GM12878 (cell line): ENCODE data around the gene EML1. TPM values are rescaled to one million over a fixed set of nuclear protein-coding genes. Genes with fewer than 3 reads are reported as not detected.

Experiments
- ATAC-seq: fragments of 200-7000 bp; cut with Tn5 transposase; 3 replicates; pipeline ENCODE4 v1.9.1; 2020; ENCODE audit warnings: mild to moderate bottlenecking, moderate library complexity
- BruUV-seq: library from RNA; stranded (reverse); fragments of 400-500 nt; replicated peaks from 2 replicates; lab custom pipeline; 2021; lab: Mats Ljungman, UMichigan
- CTCF ChIA-PET: fragments of 300-600 bp; sonication (Branson Sonifier 250); formaldehyde crosslinking; extraction: SDS; loops from one replicate; lab custom pipeline; 2021; ENCODE audit warnings: inconsistent platforms; lab: Yijun Ruan, JAX
- POLR2A ChIA-PET: fragments of 350-600 bp; formaldehyde crosslinking; extraction: SDS; loops from one replicate; lab custom pipeline; 2021; ENCODE audit warnings: inconsistent platforms; lab: Charles Lee
- RAD21 ChIA-PET: fragments of 300-600 bp; sonication (Branson Sonifier 250); formaldehyde crosslinking; loops from one replicate; lab custom pipeline; 2023; ENCODE audit warnings: antibody characterized with exemption; ENCODE audit not compliant: unreplicated experiment; lab: Charles Lee
- SMC1A ChIA-PET: fragments of 300-600 bp; sonication (Branson Sonifier 250); formaldehyde crosslinking; loops from one replicate; lab custom pipeline; 2023; ENCODE audit not compliant: unreplicated experiment, uncharacterized antibody; lab: Charles Lee
- DNase-seq: peaks from one replicate; pipeline ENCODE4 v3.0.0-alpha.2; 2011; ENCODE audit warnings: low read depth, low spot score
- FAIRE-seq: peaks from 3 replicates; lab custom pipeline; 2011; peaks lifted over from hg19 to GRCh38; lab: Jason Lieb, UNC
- H2AFZ ChIP-seq: 2 replicates; pipeline ENCODE4 v1.6.0; 2011; ENCODE audit warnings: low read depth, low read length, control low read depth; ENCODE audit not compliant: control insufficient read depth
- H3K27ac ChIP-seq: 2 replicates; pipeline ENCODE4 v1.5.1; 2011; ENCODE audit warnings: control low read depth; ENCODE audit not compliant: control insufficient read depth, insufficient read depth
- H3K27me3 ChIP-seq, 2 experiments: replicated peaks in 1 of 2; 2 replicates each; pipeline versions ENCODE4 v1.6.0 to v1.6.1; 2011; ENCODE audit warnings: low read length in 1 of 2; ENCODE audit not compliant: control insufficient read depth in 2 of 2, insufficient read depth in 2 of 2
- H3K36me3 ChIP-seq, 2 experiments: 2 replicates each; pipeline ENCODE4 v1.5.1; 2011; ENCODE audit warnings: low read length in 1 of 2; ENCODE audit not compliant: control insufficient read depth in 2 of 2, insufficient read depth in 2 of 2
- H3K4me1 ChIP-seq: 2 replicates; pipeline ENCODE4 v1.6.1; 2011; ENCODE audit warnings: mild to moderate bottlenecking, low read length, moderate library complexity, mixed read lengths; ENCODE audit not compliant: control insufficient read depth, insufficient read depth
- H3K4me2 ChIP-seq: 2 replicates; pipeline ENCODE4 v1.6.0; 2011; ENCODE audit warnings: control low read depth; ENCODE audit not compliant: control insufficient read depth, insufficient read depth
- H3K4me3 ChIP-seq: fragments of 200-600 bp; sonication (generic); 2 replicates; pipeline ENCODE4 v1.5.1; 2016
- H3K79me2 ChIP-seq: 2 replicates; pipeline ENCODE4 v1.6.0; 2011; ENCODE audit warnings: low read length; ENCODE audit not compliant: control insufficient read depth, insufficient read depth
- H3K9ac ChIP-seq: 2 replicates; pipeline ENCODE4 v1.8.0; 2011; ENCODE audit warnings: low read length, control low read depth, mixed read lengths; ENCODE audit not compliant: control insufficient read depth, insufficient read depth
- H3K9me3 ChIP-seq: replicated peaks from 3 replicates; pipeline ENCODE4 v1.5.1; 2011; ENCODE audit warnings: mild to moderate bottlenecking, low read length; ENCODE audit not compliant: control insufficient read depth, insufficient read depth
- H4K20me1 ChIP-seq: 2 replicates; pipeline ENCODE4 v1.6.0; 2011; ENCODE audit not compliant: control insufficient read depth, insufficient read depth
- ATF2 ChIP-seq: IDR thresholded peaks from 2 replicates; pipeline ENCODE4 v1.6.1; 2012; ENCODE audit warnings: low read length, inconsistent platforms
- ATF7 ChIP-seq: fragments of 450-650 bp; IDR thresholded peaks from 2 replicates; pipeline ENCODE4 v1.6.1; 2016; ENCODE audit warnings: low read depth, mild to moderate bottlenecking
- BACH1 ChIP-seq: fragments of 450-650 bp; IDR thresholded peaks from 2 replicates; pipeline ENCODE4 v1.6.1; 2017; ENCODE audit warnings: mild to moderate bottlenecking, borderline replicate concordance
- BMI1 ChIP-seq: fragments of 450-650 bp; IDR thresholded peaks from 2 replicates; pipeline ENCODE4 v1.6.1; 2016; ENCODE audit warnings: mild to moderate bottlenecking, moderate library complexity, borderline replicate concordance
- CHD2 ChIP-seq: IDR thresholded peaks from 2 replicates; pipeline ENCODE4 v1.6.1; 2011; ENCODE audit warnings: low read depth, low read length, improper control_type of control experiment, borderline replicate concordance
- CREB1 ChIP-seq: IDR thresholded peaks from 2 replicates; pipeline ENCODE4 v1.6.1; 2012; ENCODE audit warnings: low read depth, mild to moderate bottlenecking, inconsistent platforms
- EP300 ChIP-seq, 2 experiments: fragments of 150-350 bp in 1 of 2; IDR thresholded peaks; 2 replicates each; pipeline ENCODE4 v1.6.1; 2011 to 2012; ENCODE audit warnings: low read depth in 2 of 2, low read length in 2 of 2, borderline replicate concordance in 1 of 2, improper control_type of control experiment in 1 of 2, inconsistent platforms in 1 of 2; ENCODE audit not compliant: control insufficient read depth in 1 of 2
- JUNB ChIP-seq: IDR thresholded peaks from 2 replicates; pipeline ENCODE4 v1.6.1; 2016; ENCODE audit warnings: antibody characterized with exemption, mild to moderate bottlenecking
- MTA2 ChIP-seq: fragments of 450-650 bp; IDR thresholded peaks from 2 replicates; pipeline ENCODE4 v1.6.1; 2016; ENCODE audit warnings: low read depth, mild to moderate bottlenecking, moderate library complexity
- MTA3 ChIP-seq: IDR thresholded peaks from 2 replicates; pipeline ENCODE4 v1.6.1; 2012; ENCODE audit warnings: low read length, inconsistent platforms, borderline replicate concordance
- MXI1 ChIP-seq: fragments of 150-350 bp; IDR thresholded peaks from 2 replicates; pipeline ENCODE4 v1.6.1; 2011; ENCODE audit warnings: low read depth, mild to moderate bottlenecking, inconsistent platforms, low read length, improper control_type of control experiment
- NBN ChIP-seq: fragments of 450-650 bp; IDR thresholded peaks from 2 replicates; pipeline ENCODE4 v1.6.1; 2016
- PAX8 ChIP-seq: fragments of 450-650 bp; IDR thresholded peaks from 2 replicates; pipeline ENCODE4 v1.6.1; 2017; ENCODE audit warnings: mild to moderate bottlenecking, moderate library complexity
- PKNOX1 ChIP-seq: fragments of 450-650 bp; IDR thresholded peaks from 2 replicates; pipeline ENCODE4 v1.6.1; 2016; ENCODE audit warnings: mild to moderate bottlenecking
- RCOR1 ChIP-seq: conservative IDR thresholded peaks from 2 replicates; pipeline ENCODE4 v1.6.1; 2012; ENCODE audit warnings: low read depth, low read length, improper control_type of control experiment
- RUNX3 ChIP-seq: IDR thresholded peaks from 2 replicates; pipeline ENCODE4 v1.6.1; 2012; ENCODE audit warnings: low read length, inconsistent platforms
- SRF ChIP-seq, 2 experiments: IDR thresholded peaks; 2 replicates each; pipeline ENCODE4 v1.6.1; 2011; ENCODE audit warnings: low read depth in 2 of 2, low read length in 2 of 2, mild to moderate bottlenecking in 1 of 2, moderate library complexity in 1 of 2
- TAF1 ChIP-seq: IDR thresholded peaks from 2 replicates; pipeline ENCODE4 v1.6.1; 2011; ENCODE audit warnings: mild to moderate bottlenecking, low read depth, low read length, borderline replicate concordance
- WGBS: methylation state at CpG from one replicate; pipeline ENCODE4 v1.1.6; 2016; ENCODE audit warnings: low lambda C conversion rate; ENCODE audit not compliant: insufficient replicate concordance, insufficient coverage; ENCODE audit errors: missing lambda C conversion rate; 5-methylcytosine and 5-hydroxymethylcytosine counted together
- in situ Hi-C: fragments of 300-500 bp; cut with MboI; formaldehyde crosslinking; loops from 9 replicates; pipeline ENCODE4 v1.14.3; 2018; ENCODE audit warnings: mixed read lengths
- intact Hi-C: fragments of 100-400 bp; cut with micrococcal nuclease; formaldehyde crosslinking; loops from one replicate; pipeline ENCODE4 v1.14.2; 2022; ENCODE audit not compliant: unreplicated experiment
- polyA plus RNA-seq, 11 experiments: library from polyadenylated mRNA; depleted of rRNA in 4 of 11; unstranded in 6 of 11; stranded (reverse) in 5 of 11; fragments of >200 nt; fragmentation: Nextera tagmentation in 4 of 11; fragmentation: Illumina TruSeq in 1 of 11; extraction: Ambion mirVana in 4 of 11; extraction: Trizol in 1 of 11; gene quantifications; 1 replicate in 1 of 11; 2 replicates in 10 of 11; pipeline versions ENCODE4 v1.2.1 to v1.2.3, GENCODE V29; 2011 to 2016; ENCODE audit warnings: inconsistent platforms in 2 of 11, missing spikeins in 2 of 11, low read depth in 1 of 11
- total RNA-seq, 4 experiments: library from RNA; depleted of rRNA in 3 of 4; stranded (reverse); fragments of >200 nt in 3 of 4; fragmentation: Illumina TruSeq in 1 of 4; extraction: Trizol in 1 of 4; gene quantifications; 2 replicates each; pipeline versions ENCODE4 v1.2.1 to v1.2.3, GENCODE V29; 2013 to 2021

EML1 gene
- total and polyA plus RNA-seq, 10 of the 15 experiments (the other 5 are each of a cell fraction or from before 2014, with no cell fraction given), result 0.05 to 3.4 (median 0.11) TPM; not detected in 3

GRCh38 chr14:99944241-99944651 lies 151.0 kb downstream of the EML1 start (continued):
- TF ChIP-seq BACH1, result no peak
- no peak for TF ChIP-seq PAX8
- TF ChIP-seq RCOR1, result no peak
- no peak for TF ChIP-seq MXI1
- TF ChIP-seq ATF2, result no peak

- Histone ChIP-seq H3K27me3 (peaks cover 0 to 4% of the 10 kb centered on the region in 2 experiments; a peak in 3 of 4 replicates), H3K36me3 (no peaks in the 10 kb centered on the region), H3K27ac (no peak overlapping the region), H3K4me2 (peak overlapping the region; percentile 55; the same call in 1 of the 2 replicates), H3K9ac (no peak overlapping the region), H3K4me1 (peaks cover 8% of the 10 kb centered on the region), H2AFZ (no peak overlapping the region), H3K9me3 (no peaks in the 10 kb centered on the region), H4K20me1 (no peaks in the 10 kb centered on the region), H3K79me2 (no peaks in the 10 kb centered on the region), H3K4me3 (0 out of 2 replicates have a peak overlapping the region, but pooled peaks have one; percentile 22)
- no TSS peak for BruUV-seq
- DNase-seq (no peak), ATAC-seq (peak; percentile 86), FAIRE-seq (no peak)
- in situ Hi-C loops, result no loop called here
- WGBS, result 26% methylated on average over 17 of the region's 17 CpGs
- RAD21 ChIA-PET, result interaction anchor here (0.6 to 2.0 kb wide), 4 partner anchors 9 to 125 kb away, joined by 3 to 5 read pairs (median 4); no protein-coding TSS in a partner anchor
- POLR2A ChIA-PET, result no interaction called here
- intact Hi-C loops, result loop anchor here (5.0 kb wide), 1 partner anchor 44 kb away; no protein-coding TSS in a partner anchor
- SMC1A ChIA-PET, result interaction anchor here (0.6 to 2.7 kb wide), 4 partner anchors 15 to 343 kb away, joined by 3 to 11 read pairs (median 4); no protein-coding TSS in a partner anchor
- CTCF ChIA-PET, result interaction anchor here (0.6 to 3.3 kb wide), 11 partner anchors 9 to 47 kb away, joined by 3 to 15 read pairs (median 3); no protein-coding TSS in a partner anchor
- TF ChIP-seq MTA2 (peak; percentile 33; the same call in 1 of the 2 replicates), MTA3 (no peak), CREB1 (peak; percentile 73), JUNB (0 out of 2 replicates have a peak, but pooled peaks have one; percentile 31), SRF (IDR thresholded peaks at IDR 0.05; ENCODE audit: low read depth in 2 of 2, low read length in 2 of 2) (no peak), PKNOX1 (peak; percentile 30; the same call in 1 of the 2 replicates), NBN (0 out of 2 replicates have a peak, but pooled peaks have one; percentile 21), BMI1 (no peak), CHD2 (no peak), TAF1 (no peak), ATF7 (peak; percentile 96), EP300 (IDR thresholded peaks at IDR 0.05; ENCODE audit: borderline replicate concordance in 1 of 2, control insufficient read depth in 1 of 2, low read depth in 2 of 2, low read length in 2 of 2) (0 out of 4 replicates have a peak, but pooled peaks of 1 of the 2 experiments have one; percentile 14), ATF2 (0 out of 2 replicates have a peak, but pooled peaks have one; percentile 44), RUNX3 (peak; percentile 36; the same call in 1 of the 2 replicates)
Observed at GRCh38 chr14:99945732-99946651, 152.8 kb downstream of the EML1 start.
